HK-2 (cell line): ENCODE data around the gene CLMN.
A peak's percentile ranks its signal among the peaks of the same experiment; 100 is the strongest.
"Not testable (repeated sequence)": the region's sequence is repeated elsewhere in the genome, so short reads cannot be mapped to it uniquely, and the experiment has no call there.

Experiments used
- DNase-seq: peaks from one replicate; pipeline ENCODE4 v3.0.0-alpha.2; 2018; ENCODE audit not compliant: unreplicated experiment

CLMN gene

DNA sequence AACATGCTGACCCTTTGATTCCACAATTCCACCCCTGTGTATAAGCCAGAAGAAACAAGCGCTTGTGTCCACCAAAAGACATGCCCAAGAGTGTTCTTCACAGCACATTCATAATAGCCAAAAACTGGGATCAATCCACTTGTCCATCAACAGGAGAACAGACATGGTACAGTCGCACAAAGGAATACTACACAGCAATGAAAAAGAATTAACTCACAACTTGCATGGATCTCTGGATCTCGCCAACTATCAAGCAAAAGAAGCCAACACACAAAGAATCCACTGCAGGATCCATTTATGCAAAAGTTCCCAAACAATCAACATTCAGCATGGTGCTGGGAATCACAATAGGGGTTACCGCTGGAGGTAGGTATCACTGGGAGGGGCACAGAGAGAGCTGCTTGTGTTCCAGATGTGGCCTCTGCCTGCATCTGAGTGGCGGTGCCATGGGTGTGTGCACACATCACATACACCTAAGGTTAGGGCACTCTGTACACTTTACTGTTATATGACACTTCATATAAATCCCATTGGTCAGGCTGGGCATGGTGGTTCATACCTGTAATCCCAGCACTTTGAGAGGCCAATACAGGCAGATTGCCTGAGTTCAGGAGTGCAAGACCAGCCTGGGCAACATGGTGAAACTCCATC, 30.9 kb downstream of the CLMN start:
- no peak for DNase-seq

DNA sequence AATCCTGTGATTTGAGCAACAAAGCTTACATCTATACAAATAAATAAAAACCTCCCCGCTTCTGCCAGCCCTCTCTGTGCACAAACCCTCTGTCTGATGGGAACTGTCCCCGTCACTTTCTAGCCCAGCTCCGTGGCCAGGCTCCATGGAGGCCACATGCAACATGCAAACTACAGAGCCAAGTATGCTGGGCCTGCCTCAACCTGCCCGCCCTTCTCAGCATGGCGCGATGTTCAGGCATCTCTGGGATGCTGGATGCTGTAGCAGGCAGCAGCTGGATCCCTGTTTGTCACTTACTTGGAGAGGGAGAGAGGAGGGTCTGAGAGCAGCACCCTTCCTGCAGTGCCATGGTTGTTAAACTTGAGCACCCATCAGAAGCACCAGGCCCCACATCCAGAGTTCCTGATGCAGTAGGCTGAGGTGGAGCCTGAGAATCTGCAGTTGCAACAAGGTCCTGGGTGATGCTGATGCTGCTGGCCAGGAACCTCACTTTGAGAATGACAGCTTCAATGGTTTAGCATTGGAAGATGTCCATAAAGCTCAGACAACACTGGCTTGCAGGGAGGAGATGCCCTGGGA, 32.4 kb downstream of the CLMN start:
- no peak for DNase-seq

DNA sequence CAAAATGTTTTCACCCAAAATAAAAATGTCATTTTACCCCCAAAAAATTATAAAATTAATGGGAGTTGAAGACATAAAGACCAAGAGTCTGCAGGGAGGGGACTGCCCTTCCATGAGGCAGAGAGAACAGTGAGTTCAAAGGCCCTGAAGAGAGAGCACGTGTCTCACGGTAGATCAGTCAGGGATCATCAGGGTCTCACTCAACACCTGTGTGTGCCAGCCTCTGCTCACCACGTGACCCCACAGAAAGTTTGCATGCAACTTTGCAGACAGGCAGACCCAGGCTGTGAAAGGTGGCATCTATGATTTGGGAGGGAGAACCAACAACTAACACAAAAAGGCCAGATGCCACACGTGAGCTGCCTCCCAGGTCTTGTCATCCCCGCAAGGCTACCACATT, 33.1 kb downstream of the CLMN start:
- DNase-seq = no peak

DNA sequence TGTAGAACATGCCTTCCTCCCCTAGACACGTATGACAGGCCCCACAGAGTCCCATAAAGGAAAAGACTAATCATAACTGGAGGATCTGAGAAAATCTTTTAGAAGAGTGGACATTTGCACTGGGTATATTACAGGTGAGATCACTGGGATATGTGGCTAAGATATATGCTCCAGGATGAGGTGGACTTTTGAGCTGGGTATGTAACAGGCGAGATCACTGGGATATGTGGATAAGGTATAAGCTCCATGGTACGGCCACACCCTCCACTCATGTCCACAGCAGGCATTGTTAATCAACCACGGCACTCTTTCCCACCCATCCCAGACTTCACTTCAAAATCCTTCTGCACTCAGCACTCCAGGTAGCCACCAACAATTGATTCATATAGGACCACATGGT, 34.1 kb downstream of the CLMN start:
- DNase-seq = no peak

DNA sequence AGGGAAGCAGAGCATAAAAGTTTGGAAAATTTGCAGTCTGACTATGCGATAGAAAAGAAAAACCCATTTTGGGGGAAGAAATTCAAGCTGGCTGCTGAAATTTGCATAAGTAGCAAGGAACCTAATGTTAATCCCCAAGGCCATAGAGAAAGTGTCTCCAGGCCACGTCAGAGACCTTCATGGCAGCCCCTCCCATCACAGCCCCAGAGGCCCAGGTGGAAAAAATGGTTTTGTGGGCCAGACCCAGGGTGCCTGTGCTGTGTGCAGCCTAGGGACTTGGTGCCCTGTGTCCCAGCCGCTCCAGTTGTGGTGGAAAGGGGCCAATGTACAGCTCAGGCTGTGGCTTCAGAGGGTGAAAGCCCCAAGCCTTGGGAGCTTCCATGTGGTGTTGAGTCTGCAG, 35.9 kb downstream of the CLMN start:
- not testable (repeated sequence) for DNase-seq

DNA sequence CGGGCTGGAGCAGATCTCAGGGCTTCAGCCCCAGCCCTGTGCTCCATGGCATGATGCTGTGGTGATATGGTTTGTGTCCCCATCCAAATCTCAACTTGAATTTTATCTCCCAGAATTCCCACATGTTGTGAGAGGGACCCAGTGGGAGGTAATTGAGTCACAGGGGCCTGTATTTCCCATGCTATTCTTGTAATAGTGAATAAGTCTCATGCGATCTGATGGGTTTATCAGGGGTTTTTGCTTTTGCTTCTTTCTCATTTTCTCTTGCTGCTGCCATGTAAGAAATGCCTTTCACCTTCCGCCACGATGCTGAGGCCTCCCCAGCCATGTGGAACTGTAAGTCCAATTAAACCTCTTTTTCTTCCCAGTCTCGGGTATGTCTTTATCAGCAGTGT, 36.7 kb downstream of the CLMN start:
- DNase-seq = not testable (repeated sequence)

DNA sequence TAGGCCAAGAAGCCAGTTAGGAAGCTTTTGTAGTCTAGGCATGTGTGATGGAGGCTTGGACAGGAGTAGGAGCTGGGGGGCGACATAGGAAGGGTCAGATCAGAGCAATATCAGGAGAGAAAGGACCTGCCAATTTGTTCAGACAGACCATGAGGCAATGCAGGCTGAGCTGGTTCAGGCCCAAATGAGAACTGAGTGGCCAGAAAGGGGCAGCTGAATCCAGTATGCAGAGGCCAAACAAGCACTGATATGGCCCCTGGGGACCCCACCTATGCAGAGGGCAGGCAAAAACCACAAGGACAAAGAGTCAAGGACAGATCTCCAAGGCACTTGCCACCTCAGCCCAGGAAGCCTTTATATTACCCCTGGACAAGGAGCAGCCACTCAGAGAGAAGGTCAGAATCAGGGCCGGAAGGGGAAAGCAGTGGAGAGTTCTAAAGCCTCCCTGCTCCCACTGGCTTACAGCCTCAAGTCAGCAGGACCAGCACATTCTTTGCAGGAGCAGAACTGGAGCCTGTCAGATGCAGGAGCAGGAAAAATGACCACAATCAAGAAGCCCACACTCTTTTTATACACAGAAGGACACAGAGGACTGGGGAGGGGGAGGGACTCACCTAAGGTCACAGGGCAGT, 37.2 kb downstream of the CLMN start:
- DNase-seq = no peak

DNA sequence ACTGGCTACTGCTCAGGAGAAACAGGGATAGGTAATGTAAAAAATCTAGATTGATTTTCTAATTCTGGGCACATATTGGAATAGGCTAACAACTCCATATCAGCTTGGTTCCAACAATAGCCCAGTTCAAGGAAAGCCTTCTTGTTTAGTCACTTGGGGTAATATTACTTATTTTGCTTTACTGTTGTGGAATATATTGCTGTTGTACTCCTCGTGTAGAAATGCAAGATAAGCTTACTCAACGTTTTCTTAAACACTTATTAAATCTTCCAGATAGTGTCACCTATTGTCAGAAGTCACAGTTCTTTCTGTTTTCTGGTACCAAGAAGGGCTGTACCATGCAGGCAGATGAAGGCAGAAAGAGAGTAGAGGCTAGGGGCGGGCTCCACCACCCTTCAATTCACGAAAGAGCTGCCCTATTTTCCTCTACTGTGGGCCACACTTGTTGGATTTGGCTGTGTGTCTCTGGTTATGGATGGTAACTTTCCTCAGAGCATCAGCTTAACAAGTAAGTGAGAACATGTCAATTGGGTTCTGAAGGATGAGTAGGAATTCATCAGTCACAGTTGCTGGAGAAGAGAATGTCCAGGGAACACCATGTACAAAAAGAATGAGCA, 38.0 kb downstream of the CLMN start:
- no peak for DNase-seq

DNA sequence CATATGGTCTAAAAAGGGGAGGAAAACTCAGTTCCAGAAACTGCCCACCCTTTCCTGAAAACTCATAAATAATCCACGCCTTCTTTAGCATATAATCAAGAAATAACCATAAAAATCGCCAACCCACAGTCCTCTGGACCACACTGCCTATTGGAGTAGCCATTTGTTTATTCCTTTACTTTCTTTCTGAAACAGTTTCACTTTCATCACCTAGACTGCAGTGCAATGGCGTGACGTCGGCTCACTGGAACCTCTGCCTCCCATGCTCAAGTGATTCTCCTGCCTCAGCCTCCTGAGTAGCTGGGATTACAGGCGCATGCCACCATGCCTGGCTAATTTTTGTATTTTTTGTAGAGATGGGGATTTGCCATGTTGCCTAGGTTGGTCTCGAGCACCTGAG, 44.2 kb downstream of the CLMN start:
- DNase-seq = no peak

DNA sequence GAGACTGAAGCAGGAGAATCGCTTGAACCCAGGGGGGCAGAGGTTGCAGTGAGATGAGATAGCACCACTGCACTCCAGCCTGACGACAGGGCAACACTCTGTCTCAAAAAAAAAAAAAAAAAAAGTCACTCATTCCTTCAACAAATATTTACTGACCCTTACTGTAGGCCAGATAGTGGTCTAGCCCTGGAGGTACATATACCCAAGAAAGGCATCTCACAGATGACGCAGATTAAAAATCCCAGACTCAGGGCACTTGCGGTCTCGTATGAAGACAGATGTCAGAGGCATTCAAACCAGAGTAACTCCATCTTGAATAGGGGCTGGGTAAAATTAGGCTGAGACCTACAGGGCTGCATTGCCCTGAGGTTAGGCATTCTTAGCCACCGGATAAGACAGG, 44.8 kb downstream of the CLMN start:
- no peak for DNase-seq

DNA sequence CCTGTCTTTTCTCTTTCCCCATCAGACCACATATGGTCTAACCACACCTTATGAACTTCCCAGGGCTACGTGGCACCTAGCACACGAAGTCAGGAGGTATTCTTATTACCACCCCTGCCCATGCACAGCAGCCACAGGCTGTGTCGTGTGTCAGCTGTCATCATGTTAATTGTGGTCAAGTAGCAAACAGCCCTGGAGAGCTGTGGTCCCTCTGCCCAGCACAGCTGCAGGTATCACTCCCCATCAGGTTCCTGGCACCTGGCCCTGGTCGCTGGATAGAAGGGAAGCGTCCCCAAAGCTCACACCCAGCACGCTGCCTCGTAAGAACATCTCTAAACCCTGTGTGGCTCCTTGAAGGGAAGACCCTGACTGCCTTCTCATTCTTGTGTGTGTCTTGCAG, 45.4 kb downstream of the CLMN start:
- no peak for DNase-seq

DNA sequence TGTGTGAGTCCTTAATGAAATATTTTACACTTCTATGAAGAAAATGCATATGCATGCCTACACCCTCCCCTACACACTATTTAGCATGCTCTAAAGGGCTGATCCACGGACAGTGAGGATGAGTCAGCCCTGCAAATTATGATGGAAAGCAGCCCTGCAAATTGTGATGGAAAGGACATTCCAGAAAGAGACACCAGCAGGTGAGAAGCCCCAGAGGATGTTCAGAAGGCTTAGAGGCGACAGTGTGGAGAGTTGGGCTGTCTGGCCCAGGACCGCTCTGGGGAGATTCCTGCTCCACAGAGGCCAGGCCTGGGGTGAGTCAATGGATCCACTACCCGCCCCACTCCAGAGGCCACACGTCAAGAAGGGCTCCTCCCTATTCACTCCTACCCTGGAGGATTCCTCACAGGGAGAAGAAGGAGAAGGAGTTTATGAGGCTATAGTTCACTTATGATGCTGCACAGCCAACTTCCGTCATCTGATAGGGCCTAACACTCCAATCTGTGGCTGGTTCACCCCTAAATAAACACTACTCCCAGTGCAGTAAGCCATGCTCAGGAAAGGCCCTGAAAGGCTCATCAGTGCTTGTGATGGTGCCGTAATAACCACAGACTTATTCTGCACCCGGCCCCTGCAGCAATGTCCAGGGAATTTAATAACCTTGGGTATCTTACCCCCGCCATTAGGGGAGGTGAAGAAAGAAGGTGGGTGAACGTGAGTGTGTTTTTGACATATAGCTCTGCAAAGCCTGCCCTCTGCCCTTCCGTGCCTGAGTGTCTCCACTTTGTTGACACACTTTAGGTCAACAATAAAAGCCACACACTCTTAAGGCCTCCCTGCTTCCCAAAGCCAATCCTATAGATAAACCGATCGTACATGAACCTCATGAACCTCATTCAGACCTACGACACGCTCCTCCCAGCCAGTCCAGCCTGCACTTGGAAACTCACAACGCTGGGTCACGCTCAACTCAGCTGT, 46.4 kb downstream of the CLMN start:
- DNase-seq = no peak

DNA sequence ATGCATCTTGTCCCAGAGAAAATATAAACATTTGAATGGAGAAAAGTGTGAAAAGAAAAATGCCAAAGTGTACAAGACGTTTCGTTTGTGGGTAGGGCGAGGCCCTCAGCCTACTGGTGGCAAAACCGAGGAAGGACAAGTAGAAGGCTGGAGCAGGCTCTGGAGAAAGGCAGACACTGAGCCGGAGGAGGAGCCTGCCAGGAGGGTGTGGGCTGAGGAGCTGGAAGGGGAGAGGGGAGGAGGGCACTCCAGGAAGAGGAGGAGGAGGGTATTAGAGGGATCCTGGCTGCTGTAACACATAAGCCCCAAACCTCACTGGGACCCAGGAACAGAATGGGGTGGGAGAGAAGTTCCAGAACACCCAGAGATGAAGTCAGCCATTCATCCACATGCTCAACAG, 47.7 kb downstream of the CLMN start:
- no peak for DNase-seq

DNA sequence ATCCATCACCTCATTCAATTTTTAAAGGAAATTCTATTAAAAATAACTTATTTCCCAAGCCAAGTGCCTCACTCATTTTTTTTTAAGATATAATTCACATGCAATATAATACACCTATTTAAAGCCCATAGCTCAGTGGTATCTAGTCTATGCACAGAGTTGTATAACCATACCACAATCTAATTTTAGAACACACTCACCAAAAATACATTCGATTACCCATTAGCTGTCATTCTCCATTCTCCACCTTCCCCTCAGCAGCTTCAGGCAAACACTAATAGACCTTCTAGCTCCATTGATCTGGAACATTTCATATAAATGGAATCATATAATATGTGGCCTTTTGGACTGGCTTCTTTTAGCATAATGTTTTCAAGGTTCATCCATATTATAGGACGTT, 49.5 kb downstream of the CLMN start:
- no peak for DNase-seq

DNA sequence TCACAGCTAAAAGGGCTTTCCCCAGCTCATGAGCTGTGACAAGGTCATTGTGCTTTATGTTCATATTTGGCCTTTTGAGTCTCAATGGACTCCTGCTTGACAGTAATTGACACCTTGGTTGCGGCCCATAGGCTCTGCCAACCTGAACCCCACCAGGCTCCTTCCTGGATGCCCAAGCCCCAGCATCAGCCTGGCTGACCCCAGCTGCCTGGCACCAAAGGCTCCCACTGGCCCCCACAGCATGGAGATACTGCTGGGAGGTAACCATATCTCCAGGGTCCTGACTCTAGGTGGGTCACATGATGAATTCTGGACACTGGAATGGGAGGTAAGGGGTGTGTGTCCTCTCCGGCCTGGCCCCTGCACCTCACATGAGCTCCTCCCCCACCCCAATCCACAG, 50.2 kb downstream of the CLMN start:
- no peak for DNase-seq

DNA sequence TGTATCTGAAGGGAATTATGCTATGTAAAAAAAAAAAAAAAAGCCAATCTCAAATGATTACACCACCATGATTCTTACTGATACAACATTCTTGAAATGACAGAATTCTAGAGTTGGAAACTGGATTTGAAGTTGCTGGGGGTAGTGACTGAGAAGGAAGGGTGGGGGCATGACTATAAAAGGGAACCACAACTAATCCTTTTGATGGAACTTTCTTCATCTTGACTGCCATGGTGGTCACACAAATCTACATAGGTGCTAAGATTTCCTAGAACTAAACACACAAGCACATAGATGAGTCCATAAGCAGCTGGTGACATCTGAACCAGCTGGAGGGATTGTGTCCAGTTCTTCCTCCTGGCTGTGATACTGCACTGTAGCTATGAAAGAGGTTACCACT, 51.4 kb downstream of the CLMN start:
- no peak for DNase-seq

DNA sequence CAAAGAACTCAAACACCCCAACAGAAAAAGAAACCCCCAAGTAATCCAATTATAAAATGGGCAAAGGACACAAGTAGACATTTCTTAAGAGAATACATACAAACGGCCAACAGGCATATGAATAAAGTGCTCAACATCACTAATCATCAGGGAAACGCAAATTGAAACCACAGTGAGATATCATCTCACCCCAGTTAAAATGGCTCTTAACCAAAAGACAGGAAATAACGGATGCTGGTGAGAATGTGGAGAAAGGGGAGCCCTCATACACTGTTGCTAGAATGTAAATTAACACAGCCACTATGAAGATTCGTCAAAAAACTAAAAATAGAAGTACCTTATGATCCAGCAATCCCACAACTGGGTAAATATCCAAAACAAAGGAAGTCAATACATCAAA, 52.4 kb downstream of the CLMN start:
- no peak for DNase-seq

DNA sequence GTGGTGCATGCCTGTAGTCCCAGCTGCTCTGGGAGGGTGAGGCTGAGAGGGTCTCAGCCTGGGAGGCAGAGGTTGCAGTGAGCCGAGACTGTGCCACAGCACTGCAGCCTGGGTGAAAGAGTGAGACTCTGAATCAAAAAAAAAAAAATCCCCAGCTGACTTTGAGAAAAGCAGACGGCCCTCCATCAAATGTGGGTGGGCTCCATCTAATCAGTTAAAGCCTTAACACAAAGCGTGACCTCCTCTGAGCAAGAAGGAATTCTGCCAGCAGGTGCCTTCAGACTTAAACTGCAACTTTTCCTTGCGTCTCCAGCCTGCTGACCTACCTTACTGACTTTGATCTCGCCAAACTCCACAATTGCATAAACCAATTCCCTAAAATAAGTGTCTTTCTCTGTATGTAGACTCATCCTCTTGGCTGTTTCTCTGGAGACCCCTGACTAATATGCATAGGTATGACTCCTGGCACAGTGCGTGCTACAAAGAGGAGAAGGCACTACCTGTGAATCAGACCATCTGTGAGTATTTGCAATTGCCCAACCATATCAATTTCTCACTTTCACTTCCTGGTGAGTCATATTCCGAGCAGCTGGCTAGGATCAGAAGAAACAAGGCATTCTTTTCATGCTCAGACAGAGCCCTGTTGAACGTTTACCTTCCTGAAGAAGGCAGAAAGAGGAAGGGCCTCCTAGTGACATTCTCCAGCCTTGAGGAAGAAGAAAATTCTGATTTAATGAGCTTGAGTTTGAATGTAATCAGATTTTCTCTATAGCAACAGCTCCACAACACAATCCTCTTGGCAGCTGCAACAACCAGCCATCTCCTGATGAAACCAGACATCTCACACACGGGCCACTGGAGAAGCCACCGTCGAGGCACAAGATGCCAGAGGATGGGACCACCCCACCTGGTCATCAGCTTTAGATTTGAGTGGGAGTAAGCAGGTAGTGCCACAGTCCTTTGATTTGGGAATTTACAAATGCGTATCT, 54.3 kb downstream of the CLMN start:
- DNase-seq = peak; percentile 73

DNA sequence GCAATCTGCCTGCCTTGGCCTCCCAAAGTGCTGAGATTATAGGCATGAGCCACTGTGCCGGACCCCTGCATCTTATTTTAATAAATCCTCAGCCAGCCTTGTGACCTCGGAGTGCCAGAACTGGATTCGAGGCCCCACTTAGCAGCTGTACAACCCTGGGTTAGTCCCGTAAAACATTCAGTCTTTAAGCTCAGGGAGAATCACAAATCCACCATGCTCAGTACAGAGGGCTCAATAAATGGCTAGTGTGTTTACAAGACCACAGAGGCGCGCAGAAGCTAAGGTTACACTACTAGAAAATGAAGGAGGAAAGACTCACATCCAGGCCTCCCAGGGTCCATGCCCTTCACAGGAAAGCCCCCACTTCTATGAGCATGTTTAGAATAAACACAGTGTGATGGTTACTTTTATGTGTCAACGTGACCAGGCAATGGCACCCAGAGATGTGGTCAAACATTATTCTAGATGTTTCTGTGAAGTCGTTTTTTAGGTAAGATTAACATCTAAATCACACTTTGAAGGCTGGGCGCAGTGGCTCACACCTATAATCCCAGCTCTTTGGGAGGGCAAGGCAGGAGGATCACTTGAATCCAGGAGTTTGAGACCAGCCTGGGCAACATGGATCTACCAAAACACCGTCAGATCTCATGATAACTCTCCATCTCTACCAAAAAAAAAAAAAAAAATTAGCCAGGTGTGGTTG, 55.3 kb downstream of the CLMN start:
- DNase-seq = no peak
